ENCODE results near the gene TMEM125. TPM values are rescaled to one million over a fixed set of nuclear protein-coding genes. Genes with fewer than 3 reads are reported as not detected.

The TMEM125 gene
- total and polyA plus RNA-seq, 10 of the 15 experiments (the other 5 are each of a cell fraction or from before 2014, with no cell fraction given): 0.28 TPM; not detected in 9

GRCh38 chr1:43300378-43301094 lies 30.8 kb downstream of the TMEM125 start, which contains the start of gene TIE1:
Gene TIE1 (plus strand): TSS chr1:43300982. CDS start chr1:43301072, 90 bp downstream.
- Histone ChIP-seq H3K36me3 (ENCODE audit: control insufficient read depth in 2 of 2, insufficient read depth in 2 of 2, low read length in 1 of 2) (no peaks in the 10 kb centered on the region), H3K4me2 (ENCODE audit: control insufficient read depth, insufficient read depth) (no peak within 1 kb of the TSS), H3K27me3 (replicated peaks in 1 of 2; ENCODE audit: control insufficient read depth in 2 of 2, insufficient read depth in 2 of 2, low read length in 1 of 2) (no peaks in the 10 kb centered on the region), H3K9me3 (replicated peaks; ENCODE audit: control insufficient read depth, insufficient read depth, low read length) (no peaks in the 10 kb centered on the region), H3K79me2 (ENCODE audit: control insufficient read depth, insufficient read depth, low read length) (no peaks in the 10 kb centered on the region), H3K27ac (ENCODE audit: control insufficient read depth, insufficient read depth) (no peak within 1 kb of the TSS), H2AFZ (ENCODE audit: control insufficient read depth, low read depth, low read length) (no peak within 1 kb of the TSS), H3K4me3 (no peak within 1 kb of the TSS), H3K9ac (ENCODE audit: control insufficient read depth, insufficient read depth, low read length) (no peak within 1 kb of the TSS), H3K4me1 (ENCODE audit: control insufficient read depth, insufficient read depth, low read length) (peaks cover 5% of the 10 kb centered on the region; the same call in 1 of the 2 replicates), H4K20me1 (ENCODE audit: control insufficient read depth, insufficient read depth) (no peaks in the 10 kb centered on the region)
- DNase-seq (ENCODE audit: low read depth, low spot score) (no peak), FAIRE-seq (no peak), ATAC-seq (peak; percentile 40; the same call in 1 of the 3 replicates)
- in situ Hi-C loops (cut with MboI): no loop called here
- ChIA-PET RAD21 (ENCODE audit: unreplicated experiment) (no interaction called here), POLR2A (no interaction called here), CTCF (no interaction called here), SMC1A (ENCODE audit: uncharacterized antibody, unreplicated experiment) (no interaction called here)
- WGBS (ENCODE audit: insufficient coverage, insufficient replicate concordance, low lambda C conversion rate, missing lambda C conversion rate): 44% methylated on average over 6 of the region's 10 CpGs
- TF ChIP-seq POLR2AphosphoS2 (IDR thresholded peaks at IDR 0.05; ENCODE audit: low read depth, low read length): no peak
- TF ChIP-seq NFYA (IDR thresholded peaks at IDR 0.05; ENCODE audit: borderline replicate concordance, low read depth, low read length): no peak
- TF ChIP-seq MLLT1 (IDR thresholded peaks at IDR 0.05): no peak
- TF ChIP-seq BCLAF1 (IDR thresholded peaks at IDR 0.05): no peak
- intact Hi-C loops (cut with micrococcal nuclease; ENCODE audit: unreplicated experiment): no loop called here
- no TSS peak for BruUV-seq (replicated peaks)

All from GM12878 (cell line).